HG03139 (cell line): ENCODE results near the gene COQ2.
"Not testable (repeated sequence)": the region's sequence is repeated elsewhere in the genome, so short reads cannot be mapped to it uniquely, and the experiment has no call there.

ENCODE experiments used
- ATAC-seq: cut with Tn5 transposase; IDR thresholded peaks from one replicate; pipeline ENCODE4 v1.9.1; 2021; ENCODE audit not compliant: unreplicated experiment

The COQ2 gene

DNA sequence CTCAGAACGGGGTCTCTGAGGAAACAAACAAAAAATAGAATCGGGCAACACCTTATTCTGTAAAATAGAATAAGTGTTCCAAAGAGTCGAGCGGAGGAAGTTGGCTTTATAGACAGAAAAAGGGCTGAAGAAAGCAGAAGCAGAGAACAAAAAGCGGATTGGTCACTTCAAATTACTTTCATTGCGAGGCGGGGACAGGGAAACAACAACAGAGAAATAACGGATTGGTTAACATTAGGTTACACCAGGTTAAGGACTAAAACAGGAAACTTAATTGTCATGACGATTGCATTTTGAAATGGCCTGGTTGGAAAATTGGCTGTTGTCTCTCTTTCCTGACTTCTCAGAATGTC is 433 bp upstream of the COQ2 start:
- ATAC-seq, result no peak

- ATAC-seq, result no peak
Measured at GRCh38 chr4:83283181-83283580, 1.4 kb downstream of the COQ2 start.

DNA sequence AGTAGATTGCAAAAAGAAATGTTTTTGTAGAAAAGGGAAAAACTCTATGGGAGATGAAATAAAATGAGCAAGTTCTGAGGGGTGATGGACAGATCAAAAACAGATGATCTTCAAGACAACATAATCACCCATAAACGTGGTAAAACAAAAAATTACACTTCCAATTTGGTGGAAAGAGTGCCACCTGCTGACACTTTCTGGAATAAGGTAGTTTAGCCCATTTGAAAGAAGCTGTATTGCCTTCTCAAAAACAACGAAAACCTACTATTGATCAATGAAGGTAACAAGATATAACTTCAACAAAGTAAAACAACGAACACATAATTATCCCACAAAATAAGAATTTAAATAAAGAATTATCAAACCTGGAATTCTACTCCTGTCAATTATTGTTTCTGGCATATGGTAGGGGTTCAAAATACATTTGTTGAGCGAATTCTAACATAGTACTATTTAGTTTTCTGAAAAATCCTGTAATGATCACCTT is 2.5 kb downstream of the COQ2 start:
- ATAC-seq, result no peak

GRCh38 chr4:83281307-83281706 is 3.3 kb downstream of the COQ2 start:
- no peak for ATAC-seq

GRCh38 chr4:83276299-83277040 is 8.1 kb downstream of the COQ2 start:
- peak; percentile 53 for ATAC-seq

DNA sequence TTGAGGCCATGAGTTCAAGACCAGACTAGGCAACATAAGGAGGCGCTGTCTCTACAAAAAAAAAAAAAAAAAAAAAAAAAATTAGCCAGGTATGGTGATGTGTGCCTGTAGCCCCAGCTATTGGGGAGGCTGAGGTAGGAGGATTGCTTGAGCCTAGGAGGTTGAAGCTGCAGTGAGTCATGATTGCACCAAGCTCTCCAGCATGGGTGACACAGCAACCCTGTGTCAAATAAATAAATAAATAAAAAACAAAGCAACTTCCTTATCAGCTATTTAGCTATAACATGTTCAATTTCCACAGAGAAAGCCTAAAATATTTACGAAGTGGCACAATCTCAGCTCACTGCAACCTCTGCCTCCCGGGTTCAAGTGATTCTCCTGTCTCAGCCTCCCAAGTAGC is 10.7 kb downstream of the COQ2 start:
- not testable (repeated sequence) for ATAC-seq

DNA sequence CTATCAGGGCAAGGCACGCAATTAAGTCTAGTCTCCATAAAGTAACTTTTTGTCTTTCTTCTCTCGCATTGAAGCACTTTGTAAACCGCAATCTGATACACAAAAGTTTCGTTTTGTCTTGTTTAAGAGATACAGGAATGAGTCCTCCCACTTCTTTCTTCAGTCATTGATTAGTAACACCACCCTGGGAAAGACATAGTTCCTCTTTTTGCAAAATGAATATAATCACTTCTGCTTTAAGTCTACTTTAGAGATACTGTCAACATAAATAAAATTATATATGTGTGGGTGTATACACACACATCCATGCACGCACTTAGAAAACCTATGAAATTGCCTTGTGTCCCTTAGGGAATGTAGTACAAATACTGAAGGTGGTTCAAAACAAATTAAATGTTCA is 11.7 kb downstream of the COQ2 start:
- ATAC-seq, result peak; percentile 64

DNA sequence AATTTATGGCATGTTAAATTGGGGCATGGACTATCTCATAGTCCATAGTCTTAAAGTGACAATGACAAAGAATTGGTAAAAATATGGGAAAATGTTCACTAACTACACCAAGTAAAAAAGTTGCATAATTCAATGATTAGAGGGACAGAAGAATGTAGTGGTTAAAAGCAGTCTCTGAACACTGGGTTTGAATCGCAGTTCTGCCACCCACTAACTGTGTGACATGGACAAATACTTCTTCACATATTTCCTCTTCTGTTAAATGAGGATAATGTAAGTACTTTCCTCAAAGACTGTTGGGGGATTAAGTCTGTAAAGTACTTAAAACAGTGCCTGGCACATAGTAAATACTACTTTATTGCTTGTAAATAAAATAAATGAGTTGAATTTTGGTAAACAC is 15.3 kb downstream of the COQ2 start:
- no peak for ATAC-seq

DNA sequence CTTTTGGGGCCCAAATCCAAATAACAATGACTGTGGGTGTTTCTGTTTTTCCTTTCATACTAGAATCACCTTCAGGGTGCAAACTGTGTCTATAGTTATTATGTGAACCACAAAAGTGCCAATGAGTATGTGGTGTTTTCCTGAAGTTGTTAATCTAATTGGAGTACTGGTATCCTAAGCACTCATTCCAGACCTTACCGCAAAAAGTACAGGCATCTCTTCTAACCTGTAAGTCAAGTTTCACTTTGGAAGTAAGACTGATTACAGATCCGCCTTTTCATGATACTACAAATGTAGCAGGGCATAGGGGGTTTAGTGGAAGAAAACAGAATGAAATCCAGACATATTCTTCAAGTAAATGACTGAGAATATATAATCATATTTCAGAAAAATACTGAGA is 16.1 kb downstream of the COQ2 start:
- ATAC-seq, result no peak

- no peak for ATAC-seq
Measured at GRCh38 chr4:83267830-83268475, 16.6 kb downstream of the COQ2 start.

DNA sequence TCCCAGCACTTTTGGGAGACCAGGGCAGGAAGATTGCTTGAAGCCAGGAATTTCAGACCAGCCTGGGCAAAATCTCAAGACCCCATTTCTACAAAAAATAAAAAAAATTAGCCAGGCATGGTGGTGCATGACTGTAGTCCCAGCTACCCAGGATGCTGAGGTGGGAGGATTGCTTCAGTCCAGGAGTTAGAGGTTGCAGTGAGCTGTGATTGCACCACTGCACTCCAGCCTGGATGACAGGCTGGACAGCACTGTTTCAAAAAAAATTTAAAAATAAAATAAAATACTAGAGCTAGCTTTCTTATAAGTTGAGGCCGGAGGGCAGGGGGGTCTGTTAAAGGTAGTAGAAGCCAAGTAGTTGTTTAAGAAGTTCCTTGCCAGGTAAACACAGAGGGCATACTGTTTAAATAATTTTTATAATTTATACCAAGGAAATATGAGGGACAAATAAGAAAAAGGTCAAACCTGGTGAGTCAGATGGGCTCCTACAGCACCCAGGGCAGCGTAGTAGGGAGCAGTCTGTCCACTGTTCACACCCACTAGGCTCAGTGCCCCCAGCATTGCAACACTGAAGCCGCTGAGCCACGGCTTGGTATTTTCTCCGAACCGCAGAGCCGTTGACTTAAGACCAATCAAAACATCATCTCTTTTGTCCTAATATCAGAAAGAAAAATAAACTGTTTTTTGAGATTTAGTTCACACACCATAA is 17.3 kb downstream of the COQ2 start:
- no peak for ATAC-seq

- ATAC-seq, result no peak
Measured at GRCh38 chr4:83266689-83267088, 17.9 kb downstream of the COQ2 start.

- no peak for ATAC-seq
Measured at GRCh38 chr4:83263106-83263505, 21.5 kb downstream of the COQ2 start.

GRCh38 chr4:83262682-83263081 is 21.9 kb downstream of the COQ2 start:
- no peak for ATAC-seq

- ATAC-seq, result no peak
Measured at GRCh38 chr4:83261307-83261706, 23.3 kb downstream of the COQ2 start.

DNA sequence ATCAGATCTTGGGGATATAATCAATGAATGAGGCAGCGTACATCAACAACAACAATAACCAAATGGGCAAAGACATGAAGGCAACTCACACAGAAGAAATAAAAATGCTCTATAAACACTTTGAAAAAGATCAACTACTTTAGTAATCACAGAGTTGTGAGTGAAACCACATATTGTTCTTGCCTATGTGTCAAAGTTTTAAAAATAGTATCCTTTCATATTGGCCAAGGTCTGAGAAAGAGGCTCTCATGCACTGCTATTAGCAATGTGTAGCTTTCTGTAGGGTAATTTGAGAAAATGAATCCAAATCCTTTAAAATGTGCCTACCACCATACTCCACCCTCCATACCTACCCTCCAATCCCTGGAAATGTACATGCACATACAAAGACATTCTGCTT is 25.0 kb downstream of the COQ2 start:
- ATAC-seq, result no peak

GRCh38 chr4:83258461-83258860 is 26.1 kb downstream of the COQ2 start:
- no peak for ATAC-seq

- ATAC-seq, result no peak
Measured at GRCh38 chr4:83257811-83258210, 26.8 kb downstream of the COQ2 start.

DNA sequence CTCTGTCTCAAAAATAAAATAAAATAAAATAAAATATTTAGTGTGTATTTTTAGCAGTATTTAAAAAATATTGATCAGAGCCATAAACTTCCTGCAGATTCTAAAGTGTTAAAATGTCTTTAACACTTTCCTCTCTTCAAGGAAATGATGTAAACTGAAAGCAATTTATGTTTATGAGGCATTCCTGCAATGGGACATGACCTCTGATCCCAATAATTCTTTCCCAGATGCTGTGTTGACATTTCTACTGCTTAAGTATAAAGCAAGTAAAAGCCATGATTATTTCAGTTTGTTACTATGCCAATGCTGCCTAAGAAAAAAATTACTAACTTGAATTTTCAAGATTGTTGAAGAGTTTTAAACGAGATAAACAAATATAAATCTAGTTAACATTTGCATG is 29.0 kb downstream of the COQ2 start:
- no peak for ATAC-seq

DNA sequence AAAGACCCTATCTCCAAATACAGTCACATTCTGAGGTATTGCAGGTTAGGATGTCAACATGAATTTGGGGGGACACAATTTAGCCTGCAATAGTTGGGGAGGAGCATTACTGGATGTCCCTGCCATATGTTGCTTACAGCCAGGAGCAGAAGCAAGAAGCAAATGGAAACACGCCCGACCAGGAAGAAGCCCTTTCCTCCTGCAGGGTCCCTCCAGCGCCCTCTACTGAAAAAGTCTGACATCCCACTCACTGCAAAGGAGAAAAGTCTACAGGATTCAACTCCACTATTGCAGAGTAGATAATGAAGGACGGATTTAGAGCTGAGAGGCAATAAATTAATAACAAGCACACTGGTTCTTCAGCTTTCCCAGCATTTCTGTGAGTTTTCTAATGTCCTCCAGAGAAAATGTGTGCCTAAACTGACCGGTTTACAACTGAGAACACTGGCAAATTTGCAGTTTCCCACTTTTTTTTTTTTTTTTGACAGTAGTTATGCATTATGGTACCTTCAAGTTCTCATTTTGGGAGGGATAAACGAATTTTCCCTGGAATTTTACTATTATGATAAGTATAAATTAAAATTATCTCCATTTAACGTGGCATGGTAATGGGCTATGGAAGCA is 31.7 kb downstream of the COQ2 start:
- ATAC-seq, result no peak

DNA sequence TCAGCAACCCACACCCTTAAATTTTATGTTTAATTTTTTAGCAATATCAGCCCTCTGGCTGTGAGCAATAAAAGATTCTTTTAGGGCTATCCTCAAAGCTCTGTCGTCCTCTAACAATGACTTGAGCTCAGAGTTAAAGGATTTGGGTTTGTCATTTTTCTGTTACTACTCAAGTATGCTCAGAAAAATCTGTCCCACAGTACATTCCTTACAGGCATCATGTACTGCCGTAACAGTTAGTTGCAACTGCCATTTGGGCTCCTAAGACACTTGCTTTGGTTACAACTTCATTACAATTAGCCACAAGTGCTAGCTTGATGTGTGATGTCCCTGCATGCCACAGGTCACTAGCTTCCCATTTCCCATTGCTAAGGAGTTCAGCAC is 33.2 kb downstream of the COQ2 start:
- ATAC-seq, result no peak
